Measurements from ENCODE around the gene DNAH3.

DNA sequence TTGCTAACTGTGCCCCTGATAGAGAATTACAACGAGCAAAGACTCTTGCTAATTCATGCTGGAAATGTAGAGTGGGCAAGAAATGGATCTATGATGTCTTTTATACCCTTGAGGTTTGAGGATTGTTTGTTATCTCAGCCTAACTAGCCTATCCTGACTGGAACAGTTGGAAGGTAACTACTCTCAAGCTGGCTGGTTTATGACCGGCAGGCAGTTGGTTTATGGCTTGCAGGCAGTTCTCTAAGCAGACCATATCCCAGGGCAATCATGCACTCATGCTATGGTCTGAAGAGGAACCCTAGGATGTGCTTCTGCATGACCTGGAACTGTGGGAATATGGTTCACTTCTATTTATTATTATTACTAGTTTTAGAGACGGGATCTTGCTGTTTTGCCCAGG lies 201.0 kb downstream of the DNAH3 start:
- TF ChIP-seq POLR2A (IDR thresholded peaks at IDR 0.05; ENCODE audit: low read length) (no peak), GATA1 (IDR thresholded peaks at IDR 0.05; ENCODE audit: low read depth, low read length) (no peak)

Data from erythroblast (primary cell).